H1 (cell line): ENCODE data around the gene LHPP.

Experiments used
- CTCF ChIP-seq, 3 experiments: IDR thresholded peaks; 1 replicate in 2 of 3; 2 replicates in 1 of 3; pipeline versions ENCODE4 v1.5.1 to v1.6.1; 2011; ENCODE audit warnings: low read length in 3 of 3, mild to moderate bottlenecking in 3 of 3, inconsistent platforms in 2 of 3, low read depth in 1 of 3, moderate library complexity in 1 of 3; ENCODE audit not compliant: insufficient read depth in 1 of 3; ENCODE audit errors: control extremely low read depth in 1 of 3
- EGR1 ChIP-seq: IDR thresholded peaks from 2 replicates; pipeline ENCODE4 v1.6.1; 2011; ENCODE audit warnings: low read depth, low read length, borderline replicate concordance
- EZH2 ChIP-seq: fragments of 200-600 bp; sonication (generic); IDR thresholded peaks from 2 replicates; pipeline ENCODE4 v1.7.1; 2012; ENCODE audit warnings: low read depth, mild to moderate bottlenecking, moderate library complexity, low read length, inconsistent platforms; ENCODE audit not compliant: severe bottlenecking
- POLR2A ChIP-seq, 2 experiments: IDR thresholded peaks; 1 replicate in 1 of 2; 2 replicates in 1 of 2; pipeline ENCODE4 v1.6.1; 2011; ENCODE audit warnings: low read depth in 2 of 2, low read length in 2 of 2, mild to moderate bottlenecking in 2 of 2; ENCODE audit errors: control extremely low read depth in 1 of 2
- RAD21 ChIP-seq, 2 experiments: IDR thresholded peaks in 1 of 2; conservative IDR thresholded peaks in 1 of 2; 2 replicates each; pipeline ENCODE4 v1.6.1; 2011; ENCODE audit warnings: low read depth in 2 of 2, low read length in 2 of 2, improper control_type of control experiment in 1 of 2, inconsistent platforms in 1 of 2, mild to moderate bottlenecking in 1 of 2, moderate library complexity in 1 of 2
- SP1 ChIP-seq: IDR thresholded peaks from 2 replicates; pipeline ENCODE4 v1.6.1; 2011; ENCODE audit warnings: low read depth, low read length
- SP2 ChIP-seq: IDR thresholded peaks from 2 replicates; pipeline ENCODE4 v1.6.1; 2012; ENCODE audit warnings: mild to moderate bottlenecking, low read length, inconsistent platforms

- no peak for TF ChIP-seq EZH2
- no peak for TF ChIP-seq CTCF (IDR thresholded peaks at IDR 0.05; ENCODE audit: control extremely low read depth in 1 of 3, insufficient read depth in 1 of 3, low read depth in 1 of 3, low read length in 3 of 3)
- no peak for TF ChIP-seq EGR1
- no peak for TF ChIP-seq RAD21 (IDR thresholded peaks at IDR 0.05 in 1 of 2, conservative IDR thresholded peaks at IDR 0.05 in 1 of 2; ENCODE audit: low read depth in 2 of 2, low read length in 2 of 2)
- no peak for TF ChIP-seq SP1
- TF ChIP-seq POLR2A (IDR thresholded peaks at IDR 0.05; ENCODE audit: control extremely low read depth in 1 of 2, low read depth in 2 of 2, low read length in 2 of 2) = no peak
- no peak for TF ChIP-seq SP2
These were observed 6.2 kb upstream of the LHPP start for GRCh38 chr10:124455441-124455840.
